Osteocyte (in vitro differentiated cells): ENCODE data around the gene KRTAP13-1. TPM values are rescaled to one million over a fixed set of nuclear protein-coding genes. Genes with fewer than 3 reads are reported as not detected.

Experiments used
- DNase-seq: peaks from one replicate; pipeline ENCODE4 v3.0.0; 2021; ENCODE audit warnings: mixed read lengths; ENCODE audit not compliant: unreplicated experiment; ENCODE audit errors: extremely low spot score
- H3K27ac Mint-ChIP-seq: one replicate; pipeline ENCODE4 v1.8.0; 2021; ENCODE audit warnings: mild to moderate bottlenecking, mixed read lengths; ENCODE audit not compliant: unreplicated experiment
- H3K27me3 Mint-ChIP-seq: one replicate; pipeline ENCODE4 v1.8.0; 2021; ENCODE audit warnings: mixed read lengths; ENCODE audit not compliant: unreplicated experiment
- H3K36me3 Mint-ChIP-seq: one replicate; pipeline ENCODE4 v1.8.0; 2021; ENCODE audit warnings: mixed read lengths; ENCODE audit not compliant: unreplicated experiment
- H3K4me1 Mint-ChIP-seq: one replicate; pipeline ENCODE4 v1.8.0; 2021; ENCODE audit warnings: mixed read lengths; ENCODE audit not compliant: unreplicated experiment
- H3K4me3 Mint-ChIP-seq: one replicate; pipeline ENCODE4 v1.8.0; 2021; ENCODE audit warnings: mild to moderate bottlenecking, moderate library complexity, mixed read lengths; ENCODE audit not compliant: unreplicated experiment
- H3K9me3 Mint-ChIP-seq: one replicate; pipeline ENCODE4 v1.8.0; 2021; ENCODE audit warnings: mixed read lengths; ENCODE audit not compliant: unreplicated experiment
- CTCF ChIP-seq: fragments of 200-600 bp; sonication (generic); IDR thresholded peaks from 2 replicates; pipeline ENCODE4 v1.5.0; 2021; ENCODE audit warnings: antibody characterized with exemption, mild to moderate bottlenecking, moderate library complexity
- microRNA-seq: library from miRNA; unstranded; fragments of <30 nt; microRNA quantifications from one replicate; pipeline ENCODE4 v1.1.0, GENCODE V29; 2020; ENCODE audit not compliant: unreplicated experiment
- total RNA-seq: library from RNA; stranded (reverse); gene quantifications from 2 replicates; pipeline ENCODE4 v1.2.1, GENCODE V29; 2021

The KRTAP13-1 gene
- total RNA-seq, 1 donor from 2014 or later = not detected

GRCh38 chr21:30437010-30437565 is 41.3 kb downstream of the KRTAP13-1 start:
- DNase-seq = no peak
- no peaks in the 10 kb centered on the region for H3K4me1 Mint-ChIP-seq
- H3K27ac Mint-ChIP-seq = no peak overlapping the region
- no peak for TF ChIP-seq CTCF
- H3K36me3 Mint-ChIP-seq = no peaks in the 10 kb centered on the region
- peaks cover 33% of the 10 kb centered on the region for H3K27me3 Mint-ChIP-seq
- H3K4me3 Mint-ChIP-seq = no peak overlapping the region
- no peaks in the 10 kb centered on the region for H3K9me3 Mint-ChIP-seq

- Mint-ChIP-seq H3K4me3 (no peak within 1 kb of the TSS), H3K9me3 (no peaks in the 10 kb centered on the region), H3K36me3 (no peaks in the 10 kb centered on the region)
Measured at GRCh38 chr21:30439975-30440374, 44.1 kb downstream of the KRTAP13-1 start, which contains the start of gene KRTAP15-1. Gene KRTAP15-1, plus strand, starts transcription at chr21:30440275. Its CDS starts 53 bp downstream, at chr21:30440328.

GRCh38 chr21:30443226-30443625 is 47.4 kb downstream of the KRTAP13-1 start:
- Mint-ChIP-seq H3K27ac (no peak overlapping the region), H3K9me3 (no peaks in the 10 kb centered on the region), H3K36me3 (no peaks in the 10 kb centered on the region), H3K4me1 (no peaks in the 10 kb centered on the region), H3K4me3 (no peak overlapping the region), H3K27me3 (peaks cover 6% of the 10 kb centered on the region)
- no peak for TF ChIP-seq CTCF
- DNase-seq = no peak

More at GRCh38 chr21:30439975-30440374, 44.1 kb downstream of the KRTAP13-1 start, which contains the start of gene KRTAP15-1:
- Mint-ChIP-seq H3K4me1 (no peaks in the 10 kb centered on the region), H3K27ac (no peak within 1 kb of the TSS), H3K27me3 (peaks cover 28% of the 10 kb centered on the region)
- DNase-seq = no peak
- TF ChIP-seq CTCF = no peak

- H3K36me3 Mint-ChIP-seq = no peaks in the 10 kb centered on the region
- no peaks in the 10 kb centered on the region for H3K4me1 Mint-ChIP-seq
- no peak for DNase-seq
- H3K27me3 Mint-ChIP-seq = peaks cover 2% of the 10 kb centered on the region
- no peak overlapping the region for H3K4me3 Mint-ChIP-seq
- no peaks in the 10 kb centered on the region for H3K9me3 Mint-ChIP-seq
- no peak overlapping the region for H3K27ac Mint-ChIP-seq
- TF ChIP-seq CTCF = no peak
Measured at GRCh38 chr21:30444204-30444603, 48.4 kb downstream of the KRTAP13-1 start.

Small RNA genes within 50 kb of the gene (microRNA-seq; reads per million reads assigned to microRNA genes)
- not detected for gene MIR4327

Other genes starting within 250 kb of the KRTAP13-1 start
- not detected in 2 replicates for gene CLDN17, start 229.2 kb upstream of the KRTAP13-1 start, total RNA-seq
- gene CLDN8, start 179.9 kb upstream of the KRTAP13-1 start, total RNA-seq = not detected in 2 replicates
- gene KRTAP24-1, start 113.1 kb upstream of the KRTAP13-1 start, total RNA-seq = not detected in 2 replicates
- gene KRTAP25-1, start 106.5 kb upstream of the KRTAP13-1 start, total RNA-seq = not detected in 2 replicates
- not detected in 2 replicates for gene KRTAP26-1, start 75.7 kb upstream of the KRTAP13-1 start, total RNA-seq
- gene KRTAP27-1, start 58.3 kb upstream of the KRTAP13-1 start, total RNA-seq = not detected in 2 replicates
- not detected in 2 replicates for gene KRTAP23-1, start 47.4 kb upstream of the KRTAP13-1 start, total RNA-seq
- gene KRTAP13-2, start 23.8 kb upstream of the KRTAP13-1 start, total RNA-seq = not detected in 2 replicates
- not detected in 2 replicates for gene KRTAP13-3, start 29.9 kb downstream of the KRTAP13-1 start, total RNA-seq
- gene KRTAP13-4, start 34.2 kb downstream of the KRTAP13-1 start, total RNA-seq = not detected in 2 replicates
- not detected in 2 replicates for gene KRTAP15-1, start 44.2 kb downstream of the KRTAP13-1 start, total RNA-seq
- not detected in 2 replicates for gene KRTAP19-1, start 84.3 kb downstream of the KRTAP13-1 start, total RNA-seq
- gene KRTAP19-2, start 91.4 kb downstream of the KRTAP13-1 start, total RNA-seq = not detected in 2 replicates
- gene KRTAP19-3, start 96.0 kb downstream of the KRTAP13-1 start, total RNA-seq = not detected in 2 replicates
- not detected in 2 replicates for gene KRTAP19-4, start 101.1 kb downstream of the KRTAP13-1 start, total RNA-seq
- gene KRTAP19-5, start 106.1 kb downstream of the KRTAP13-1 start, total RNA-seq = not detected in 2 replicates
- gene KRTAP19-6, start 145.8 kb downstream of the KRTAP13-1 start, total RNA-seq = not detected in 2 replicates
- not detected in 2 replicates for gene KRTAP19-7, start 165.3 kb downstream of the KRTAP13-1 start, total RNA-seq
- gene KRTAP22-2, start 194.4 kb downstream of the KRTAP13-1 start, total RNA-seq = not detected in 2 replicates
- not detected in 2 replicates for gene KRTAP6-3, start 196.4 kb downstream of the KRTAP13-1 start, total RNA-seq
- not detected in 2 replicates for gene KRTAP6-2, start 202.9 kb downstream of the KRTAP13-1 start, total RNA-seq
- gene KRTAP22-1, start 205.1 kb downstream of the KRTAP13-1 start, total RNA-seq = not detected in 2 replicates
- not detected in 2 replicates for gene KRTAP6-1, start 217.9 kb downstream of the KRTAP13-1 start, total RNA-seq
- not detected in 2 replicates for gene KRTAP20-1, start 220.4 kb downstream of the KRTAP13-1 start, total RNA-seq
- not detected in 2 replicates for gene KRTAP20-4, start 224.6 kb downstream of the KRTAP13-1 start, total RNA-seq
- not detected in 2 replicates for gene KRTAP20-2, start 239.2 kb downstream of the KRTAP13-1 start, total RNA-seq
- not detected in 2 replicates for gene KRTAP20-3, start 246.8 kb downstream of the KRTAP13-1 start, total RNA-seq